Mucosa of stomach (tissue), 1 donor: ENCODE measurements around the gene SSBP1.
"Not testable (repeated sequence)": the region's sequence is repeated elsewhere in the genome, so short reads cannot be mapped to it uniquely, and the experiment has no call there.

Experiments
- H3K27me3 ChIP-seq: one replicate; pipeline ENCODE4 v1.7.0; 2013; ENCODE audit warnings: mild to moderate bottlenecking, low read length; ENCODE audit not compliant: control insufficient read depth, insufficient read depth
- H3K36me3 ChIP-seq: one replicate; pipeline ENCODE4 v1.7.0; 2013; ENCODE audit warnings: low read length; ENCODE audit not compliant: control insufficient read depth, insufficient read depth
- H3K4me1 ChIP-seq: one replicate; pipeline ENCODE4 v1.7.0; 2013; ENCODE audit warnings: mild to moderate bottlenecking, low read length; ENCODE audit not compliant: control insufficient read depth, insufficient read depth
- H3K4me3 ChIP-seq: one replicate; pipeline ENCODE4 v1.7.0; 2013; ENCODE audit warnings: low read length
- H3K9ac ChIP-seq: one replicate; pipeline ENCODE4 v1.7.0; 2013; ENCODE audit warnings: mild to moderate bottlenecking, low read length, moderate library complexity
- H3K9me3 ChIP-seq: one replicate; pipeline ENCODE4 v1.7.0; 2013; ENCODE audit warnings: mild to moderate bottlenecking, low read length, moderate library complexity; ENCODE audit not compliant: control insufficient read depth
- donor health status: Pancreatic carcinoma.

The SSBP1 gene

GRCh38 chr7:141739250-141739649 is 1.1 kb downstream of the SSBP1 start:
- Histone ChIP-seq H3K36me3 (no peaks in the 10 kb centered on the region), H3K27me3 (no peaks in the 10 kb centered on the region), H3K9me3 (no peaks in the 10 kb centered on the region), H3K4me1 (peaks cover 4% of the 10 kb centered on the region), H3K4me3 (no peak overlapping the region), H3K9ac (peak overlapping the region; percentile 88)

GRCh38 chr7:141742229-141742628 is 4.1 kb downstream of the SSBP1 start:
- Histone ChIP-seq H3K36me3 (no peaks in the 10 kb centered on the region), H3K4me1 (peaks cover 2% of the 10 kb centered on the region), H3K9ac (no peak overlapping the region), H3K27me3 (no peaks in the 10 kb centered on the region), H3K9me3 (no peaks in the 10 kb centered on the region), H3K4me3 (no peak overlapping the region)

GRCh38 chr7:141744131-141744530 is 6.0 kb downstream of the SSBP1 start:
- Histone ChIP-seq H3K4me1 (no peaks in the 10 kb centered on the region), H3K27me3 (no peaks in the 10 kb centered on the region), H3K9me3 (no peaks in the 10 kb centered on the region), H3K4me3 (no peak overlapping the region), H3K9ac (no peak overlapping the region), H3K36me3 (no peaks in the 10 kb centered on the region)

- H3K36me3 ChIP-seq, result peaks cover 8% of the 10 kb centered on the region
- no peaks in the 10 kb centered on the region for H3K27me3 ChIP-seq
- no peak overlapping the region for H3K4me3 ChIP-seq
- H3K9me3 ChIP-seq, result peaks cover 11% of the 10 kb centered on the region
- H3K9ac ChIP-seq, result no peak overlapping the region
- no peaks in the 10 kb centered on the region for H3K4me1 ChIP-seq
These were observed 10.2 kb downstream of the SSBP1 start for GRCh38 chr7:141748396-141748795.

- H3K4me1 ChIP-seq, H3K36me3 ChIP-seq, H3K27me3 ChIP-seq, H3K4me3 ChIP-seq, H3K9ac ChIP-seq: not testable (repeated sequence)
- peaks cover 11% of the 10 kb centered on the region for H3K9me3 ChIP-seq
These were observed 13.7 kb downstream of the SSBP1 start for GRCh38 chr7:141751904-141752303.

- H3K9me3 ChIP-seq, result peaks cover 11% of the 10 kb centered on the region
- no peak overlapping the region for H3K4me3 ChIP-seq
- no peaks in the 10 kb centered on the region for H3K4me1 ChIP-seq
- H3K9ac ChIP-seq, result no peak overlapping the region
- H3K27me3 ChIP-seq, result no peaks in the 10 kb centered on the region
- peaks cover 8% of the 10 kb centered on the region for H3K36me3 ChIP-seq
These were observed 14.5 kb downstream of the SSBP1 start for GRCh38 chr7:141752634-141753033.

- Histone ChIP-seq H3K27me3 (no peaks in the 10 kb centered on the region), H3K36me3 (peaks cover 8% of the 10 kb centered on the region), H3K4me3 (no peak overlapping the region)
These were observed 16.8 kb downstream of the SSBP1 start for GRCh38 chr7:141754939-141755338.

GRCh38 chr7:141763797-141764196 is 25.6 kb downstream of the SSBP1 start, which contains the start of gene TAS2R3:
TAS2R3 (plus strand) TSS chr7:141764097; CDS start chr7:141764159, 62 bp downstream.
- Histone ChIP-seq H3K4me1 (no peaks in the 10 kb centered on the region), H3K9me3 (no peaks in the 10 kb centered on the region), H3K4me3 (no peak within 1 kb of the TSS), H3K9ac (no peak within 1 kb of the TSS), H3K36me3 (no peaks in the 10 kb centered on the region), H3K27me3 (no peaks in the 10 kb centered on the region)

More at GRCh38 chr7:141754939-141755338, 16.8 kb downstream of the SSBP1 start:
- Histone ChIP-seq H3K4me1 (no peaks in the 10 kb centered on the region), H3K9ac (no peak overlapping the region), H3K9me3 (peaks cover 11% of the 10 kb centered on the region)

- not testable (repeated sequence) for H3K4me3 ChIP-seq, H3K9me3 ChIP-seq, H3K27me3 ChIP-seq, H3K4me1 ChIP-seq, H3K36me3 ChIP-seq, H3K9ac ChIP-seq
These were observed 32.0 kb downstream of the SSBP1 start for GRCh38 chr7:141770083-141770583.

GRCh38 chr7:141776374-141776773 is 38.2 kb downstream of the SSBP1 start, which contains the start of gene TAS2R4:
TAS2R4 (plus strand) TSS chr7:141776674; CDS start chr7:141778489, 1,815 bp downstream.
- Histone ChIP-seq H3K9ac (no peak within 1 kb of the TSS), H3K27me3 (no peaks in the 10 kb centered on the region), H3K4me1 (no peaks in the 10 kb centered on the region), H3K9me3 (no peaks in the 10 kb centered on the region), H3K36me3 (no peaks in the 10 kb centered on the region), H3K4me3 (no peak within 1 kb of the TSS)

- H3K4me3 ChIP-seq, result no peak overlapping the region
- H3K27me3 ChIP-seq, result no peaks in the 10 kb centered on the region
- H3K9ac ChIP-seq, result no peak overlapping the region
- no peaks in the 10 kb centered on the region for H3K9me3 ChIP-seq
- H3K36me3 ChIP-seq, result no peaks in the 10 kb centered on the region
- H3K4me1 ChIP-seq, result no peaks in the 10 kb centered on the region
These were observed 47.8 kb downstream of the SSBP1 start for GRCh38 chr7:141785706-141786552.

- Histone ChIP-seq H3K4me3 (no peak overlapping the region), H3K36me3 (no peaks in the 10 kb centered on the region), H3K4me1 (no peaks in the 10 kb centered on the region)
These were observed 50.1 kb downstream of the SSBP1 start for GRCh38 chr7:141788296-141788695.

More at GRCh38 chr7:141788296-141788695, 50.1 kb downstream of the SSBP1 start:
- H3K9ac ChIP-seq, result no peak overlapping the region
- H3K27me3 ChIP-seq, result no peaks in the 10 kb centered on the region
- no peaks in the 10 kb centered on the region for H3K9me3 ChIP-seq
